Endothelial cell of umbilical vein (primary cell): Measurements from ENCODE around the gene IGFBP7.

Experiments
- EZH2 ChIP-seq: IDR thresholded peaks from 2 replicates; pipeline ENCODE4 v1.6.1; 2012; ENCODE audit warnings: borderline replicate concordance, low read depth, mild to moderate bottlenecking, moderate library complexity, low read length, inconsistent platforms; ENCODE audit not compliant: severe bottlenecking
- FOS ChIP-seq: IDR thresholded peaks from 2 replicates; pipeline ENCODE4 v1.6.1; 2011; ENCODE audit warnings: mild to moderate bottlenecking, low read length, moderate library complexity, borderline replicate concordance; ENCODE audit not compliant: insufficient read depth
- JUN ChIP-seq: IDR thresholded peaks from 2 replicates; pipeline ENCODE4 v1.6.1; 2011; ENCODE audit warnings: borderline replicate concordance, low read depth; ENCODE audit not compliant: insufficient read length, insufficient read depth
- MAX ChIP-seq: IDR thresholded peaks from 2 replicates; pipeline ENCODE4 v1.6.1; 2011; ENCODE audit not compliant: insufficient read depth, insufficient read length
- POLR2A ChIP-seq: IDR thresholded peaks from 2 replicates; pipeline ENCODE4 v1.6.1; 2012; ENCODE audit warnings: low read depth, mild to moderate bottlenecking, control low read depth, low read length
- POLR2AphosphoS5 ChIP-seq: IDR thresholded peaks from 2 replicates; pipeline ENCODE4 v1.6.1; 2012; ENCODE audit warnings: low read depth, mild to moderate bottlenecking, control low read depth, low read length, moderate library complexity; ENCODE audit not compliant: insufficient read depth
- TF ChIP-seq, protein P1 (sequence below), 2 donors: IDR thresholded peaks; 1 replicate in 1 of 2; 2 replicates in 1 of 2; pipeline ENCODE4 v1.5.1; 2011; ENCODE audit warnings: low read length in 2 of 2, mild to moderate bottlenecking in 2 of 2, moderate library complexity in 2 of 2, control low read depth in 1 of 2, inconsistent platforms in 1 of 2, low read depth in 1 of 2; ENCODE audit not compliant: insufficient read depth in 1 of 2; ENCODE audit errors: extremely low read depth in 1 of 2

GRCh38 chr4:56999751-57000150 lies 110.4 kb downstream of the IGFBP7 start:
- no peak for TF ChIP-seq EZH2
- no peak for TF ChIP-seq MAX
- TF ChIP-seq, protein P1, sequence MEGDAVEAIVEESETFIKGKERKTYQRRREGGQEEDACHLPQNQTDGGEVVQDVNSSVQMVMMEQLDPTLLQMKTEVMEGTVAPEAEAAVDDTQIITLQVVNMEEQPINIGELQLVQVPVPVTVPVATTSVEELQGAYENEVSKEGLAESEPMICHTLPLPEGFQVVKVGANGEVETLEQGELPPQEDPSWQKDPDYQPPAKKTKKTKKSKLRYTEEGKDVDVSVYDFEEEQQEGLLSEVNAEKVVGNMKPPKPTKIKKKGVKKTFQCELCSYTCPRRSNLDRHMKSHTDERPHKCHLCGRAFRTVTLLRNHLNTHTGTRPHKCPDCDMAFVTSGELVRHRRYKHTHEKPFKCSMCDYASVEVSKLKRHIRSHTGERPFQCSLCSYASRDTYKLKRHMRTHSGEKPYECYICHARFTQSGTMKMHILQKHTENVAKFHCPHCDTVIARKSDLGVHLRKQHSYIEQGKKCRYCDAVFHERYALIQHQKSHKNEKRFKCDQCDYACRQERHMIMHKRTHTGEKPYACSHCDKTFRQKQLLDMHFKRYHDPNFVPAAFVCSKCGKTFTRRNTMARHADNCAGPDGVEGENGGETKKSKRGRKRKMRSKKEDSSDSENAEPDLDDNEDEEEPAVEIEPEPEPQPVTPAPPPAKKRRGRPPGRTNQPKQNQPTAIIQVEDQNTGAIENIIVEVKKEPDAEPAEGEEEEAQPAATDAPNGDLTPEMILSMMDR (IDR thresholded peaks at IDR 0.05; ENCODE audit: extremely low read depth in 1 of 2, insufficient read depth in 1 of 2, low read depth in 1 of 2, low read length in 2 of 2), result no peak
- no peak for TF ChIP-seq POLR2A
- no peak for TF ChIP-seq POLR2AphosphoS5
- TF ChIP-seq FOS, result no peak
- no peak for TF ChIP-seq JUN
